ENCODE measurements around the gene VDAC2.

DNA sequence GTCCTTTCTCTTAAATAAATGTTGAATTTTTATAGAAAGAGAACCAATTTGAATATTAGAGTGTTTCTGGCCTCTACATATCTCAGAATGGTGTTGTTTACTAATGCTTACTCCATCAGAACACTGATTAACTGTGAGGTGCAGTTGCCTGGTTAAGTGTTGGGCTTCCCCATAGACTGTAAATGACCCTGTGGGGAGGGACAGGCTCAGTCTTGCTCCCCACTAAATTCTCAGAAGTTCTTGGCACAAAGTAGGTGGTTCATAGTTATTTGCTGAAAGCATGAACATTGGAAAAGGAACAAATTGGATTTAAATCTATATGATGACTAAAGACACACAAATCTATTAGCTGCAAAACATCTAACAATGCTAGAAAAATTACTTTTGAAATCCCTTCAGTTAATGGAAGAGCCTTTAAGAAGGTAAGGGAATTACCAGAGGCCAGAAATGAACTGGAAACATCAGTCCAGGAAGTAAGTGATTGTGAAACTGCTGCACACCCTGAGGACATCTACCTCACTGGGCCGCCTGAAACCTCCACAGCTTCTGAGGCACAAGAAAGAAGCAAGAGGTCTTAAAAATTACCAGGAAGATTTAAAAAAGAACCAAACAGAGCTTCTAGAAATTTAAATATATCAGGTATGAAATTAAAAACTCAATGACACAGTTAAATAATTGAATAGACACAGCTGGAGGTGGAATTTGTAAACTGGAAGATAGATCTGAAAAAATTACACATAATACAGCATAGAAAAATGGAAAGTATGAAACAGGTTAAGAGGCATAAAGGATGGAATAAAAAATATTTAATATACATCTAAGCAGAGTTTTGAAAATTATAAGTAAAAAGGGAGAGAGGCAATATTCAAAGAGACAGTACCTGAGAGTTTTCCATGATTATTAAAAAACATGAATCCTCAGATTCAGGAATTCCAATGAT lies 43.0 kb downstream of the VDAC2 start:
- TF ChIP-seq CTCF (IDR thresholded peaks at IDR 0.05; ENCODE audit: low read depth, low read length), result no peak
- no peak for TF ChIP-seq EZH2phosphoT487 (IDR thresholded peaks at IDR 0.05; ENCODE audit: low read depth)

Data from OCI-LY3 (cell line).